ENCODE measurements around the gene SMIM5.
"Not testable (repeated sequence)": the region's sequence is repeated elsewhere in the genome, so short reads cannot be mapped to it uniquely, and the experiment has no call there.

SMIM5 gene

GRCh38 chr17:75626496-75627038 is 6.7 kb upstream of the SMIM5 start:
- no peak for DNase-seq

GRCh38 chr17:75627094-75627493 is 6.1 kb upstream of the SMIM5 start:
- DNase-seq = no peak

GRCh38 chr17:75628425-75628824 is 4.8 kb upstream of the SMIM5 start:
- no peak for DNase-seq

- DNase-seq = no peak
Observed at GRCh38 chr17:75629157-75629556, 4.1 kb upstream of the SMIM5 start.

- no peak for DNase-seq
Observed at GRCh38 chr17:75630071-75630917, 2.9 kb upstream of the SMIM5 start.

GRCh38 chr17:75631353-75631752 is 1.9 kb upstream of the SMIM5 start:
- no peak for DNase-seq

- DNase-seq = no peak
Observed at GRCh38 chr17:75632428-75632827, 806 bp upstream of the SMIM5 start.

- DNase-seq = peak; percentile 47 to 76
Observed at GRCh38 chr17:75633486-75634375, 497 bp downstream of the SMIM5 start.

- no peak for DNase-seq
Observed at GRCh38 chr17:75634376-75634740, 1.1 kb downstream of the SMIM5 start.

- no peak for DNase-seq
Observed at GRCh38 chr17:75634754-75635609, 1.7 kb downstream of the SMIM5 start.

GRCh38 chr17:75635610-75636202 is 2.5 kb downstream of the SMIM5 start:
- no peak for DNase-seq

- no peak for DNase-seq
Observed at GRCh38 chr17:75636381-75637142, 3.3 kb downstream of the SMIM5 start.

GRCh38 chr17:75637143-75637538 is 3.9 kb downstream of the SMIM5 start:
- DNase-seq = no peak

- DNase-seq = no peak
Observed at GRCh38 chr17:75637551-75637950, 4.3 kb downstream of the SMIM5 start.

GRCh38 chr17:75638039-75638438 is 4.8 kb downstream of the SMIM5 start:
- not testable (repeated sequence) for DNase-seq

- no peak for DNase-seq
Observed at GRCh38 chr17:75638893-75639292, 5.7 kb downstream of the SMIM5 start.

GRCh38 chr17:75639327-75639726 is 6.1 kb downstream of the SMIM5 start:
- DNase-seq = no peak

GRCh38 chr17:75639771-75640555 is 6.7 kb downstream of the SMIM5 start:
- no peak for DNase-seq

- DNase-seq = no peak
Observed at GRCh38 chr17:75640556-75641119, 7.4 kb downstream of the SMIM5 start.

- DNase-seq = no peak
Observed at GRCh38 chr17:75641343-75641742, 8.1 kb downstream of the SMIM5 start.

Data from SW 1271 (cell line).